OCI-LY7 (cell line): ENCODE results near the gene REEP5.

Experiments
- CTCF ChIP-seq: fragments of 200-600 bp; sonication (generic); conservative IDR thresholded peaks from 2 replicates; pipeline ENCODE4 v1.5.1; 2014; ENCODE audit warnings: mild to moderate bottlenecking, antibody characterized with exemption, low read length, moderate library complexity, mixed read lengths
- EZH2phosphoT487 ChIP-seq: fragments of 200-600 bp; sonication (generic); IDR thresholded peaks from 2 replicates; pipeline ENCODE4 v1.6.1; 2018; ENCODE audit warnings: low read depth, borderline replicate concordance, mild to moderate bottlenecking, mixed run types, antibody characterized with exemption, low read length, moderate library complexity, mixed read lengths

GRCh38 chr5:112918136-112918535, 3.9 kb downstream of the REEP5 start:
- no peak for TF ChIP-seq EZH2phosphoT487
- TF ChIP-seq CTCF, result no peak
